ENCODE results near the gene SF3B3.

- TF ChIP-seq, protein P1, sequence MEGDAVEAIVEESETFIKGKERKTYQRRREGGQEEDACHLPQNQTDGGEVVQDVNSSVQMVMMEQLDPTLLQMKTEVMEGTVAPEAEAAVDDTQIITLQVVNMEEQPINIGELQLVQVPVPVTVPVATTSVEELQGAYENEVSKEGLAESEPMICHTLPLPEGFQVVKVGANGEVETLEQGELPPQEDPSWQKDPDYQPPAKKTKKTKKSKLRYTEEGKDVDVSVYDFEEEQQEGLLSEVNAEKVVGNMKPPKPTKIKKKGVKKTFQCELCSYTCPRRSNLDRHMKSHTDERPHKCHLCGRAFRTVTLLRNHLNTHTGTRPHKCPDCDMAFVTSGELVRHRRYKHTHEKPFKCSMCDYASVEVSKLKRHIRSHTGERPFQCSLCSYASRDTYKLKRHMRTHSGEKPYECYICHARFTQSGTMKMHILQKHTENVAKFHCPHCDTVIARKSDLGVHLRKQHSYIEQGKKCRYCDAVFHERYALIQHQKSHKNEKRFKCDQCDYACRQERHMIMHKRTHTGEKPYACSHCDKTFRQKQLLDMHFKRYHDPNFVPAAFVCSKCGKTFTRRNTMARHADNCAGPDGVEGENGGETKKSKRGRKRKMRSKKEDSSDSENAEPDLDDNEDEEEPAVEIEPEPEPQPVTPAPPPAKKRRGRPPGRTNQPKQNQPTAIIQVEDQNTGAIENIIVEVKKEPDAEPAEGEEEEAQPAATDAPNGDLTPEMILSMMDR (IDR thresholded peaks at IDR 0.05): no peak
- TF ChIP-seq POLR2A (IDR thresholded peaks at IDR 0.05): no peak
Measured at GRCh38 chr16:70569752-70570151, 46.1 kb downstream of the SF3B3 start.
